ENCODE measurements around the gene AP3B1.

DNA sequence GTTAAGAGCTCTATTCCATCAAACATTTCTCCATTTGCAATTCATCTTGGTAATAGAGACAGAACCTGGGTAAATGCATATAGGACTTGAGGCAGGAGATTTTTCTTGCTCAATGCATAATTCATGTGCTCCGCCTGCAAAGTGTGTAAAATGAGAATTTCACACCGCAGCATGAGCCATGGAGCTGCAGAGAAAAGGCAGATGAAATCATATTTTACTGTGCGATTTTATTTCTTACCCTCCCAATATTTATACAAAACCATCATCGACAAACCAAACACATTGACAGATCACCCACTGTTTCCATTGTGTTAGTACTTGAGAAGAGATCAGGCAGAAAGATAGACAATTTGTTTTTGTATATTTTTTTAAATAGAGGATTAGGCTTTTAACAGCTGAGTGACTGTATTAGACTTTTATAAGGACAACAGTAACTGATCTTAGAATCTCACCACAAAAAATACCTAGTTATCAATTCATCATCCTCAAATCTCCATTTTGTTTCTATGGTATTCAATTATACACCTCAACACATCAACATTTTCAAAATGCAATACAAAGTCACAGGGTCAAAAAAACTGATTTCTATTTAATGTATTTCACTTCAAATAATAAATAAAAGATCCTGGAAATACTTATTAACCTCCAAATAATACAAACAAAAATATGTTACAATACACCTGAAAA is 191.1 kb downstream of the AP3B1 start:
- TF ChIP-seq CTCF (IDR thresholded peaks at IDR 0.05), result no peak
- TF ChIP-seq POLR2A (IDR thresholded peaks at IDR 0.05), result no peak
